Uterus (tissue), 4 donors: Measurements from ENCODE around the gene DLG4. TPM values are rescaled to one million over a fixed set of nuclear protein-coding genes. Genes with fewer than 3 reads are reported as not detected.

Experiments used
- DNase-seq, 2 donors: peaks; one replicate each; pipeline ENCODE4 v3.0.0-alpha.2; 2019 to 2020
- H3K27ac ChIP-seq, 2 donors: fragments of 200-600 bp; sonication (generic); 1 replicate in 1 of 2; 2 replicates in 1 of 2; pipeline ENCODE4 v1.5.1; 2016 to 2018
- H3K27me3 ChIP-seq, 2 donors: fragments of 200-600 bp; sonication (generic); one replicate each; pipeline ENCODE4 v1.5.1; 2018 to 2019; ENCODE audit warnings: control low read depth in 1 of 2
- H3K36me3 ChIP-seq, 2 donors: fragments of 200-600 bp; sonication (generic); one replicate each; pipeline ENCODE4 v1.5.1; 2019; ENCODE audit warnings: control low read depth in 1 of 2
- H3K4me1 ChIP-seq, 2 donors: fragments of 200-600 bp; sonication (generic); one replicate each; pipeline ENCODE4 v1.5.1; 2018 to 2019; ENCODE audit warnings: control low read depth in 1 of 2
- H3K4me3 ChIP-seq, 2 donors: fragments of 200-600 bp; sonication (generic); 1 replicate in 1 of 2; 2 replicates in 1 of 2; pipeline ENCODE4 v1.5.1; 2018 to 2019; ENCODE audit warnings: mild to moderate bottlenecking in 1 of 2
- H3K9me3 ChIP-seq, 2 donors: fragments of 200-600 bp; sonication (generic); one replicate each; pipeline ENCODE4 v1.5.1; 2019; ENCODE audit warnings: control low read depth in 1 of 2
- POLR2A ChIP-seq, 2 donors: fragments of 450-650 bp; IDR thresholded peaks; one replicate each; pipeline ENCODE4 v1.6.1; 2016; ENCODE audit warnings: antibody characterized with exemption in 2 of 2, mild to moderate bottlenecking in 1 of 2, moderate library complexity in 1 of 2
- intact Hi-C: fragments of 100-400 bp; cut with DNase I; formaldehyde crosslinking; loops from one replicate; pipeline ENCODE4 v1.15.1; 2023; ENCODE audit warnings: low total_unique reads
- total RNA-seq, 4 donors: library from RNA; depleted of rRNA in 3 of 4; stranded (reverse); fragments of >200 nt in 3 of 4; gene quantifications; one replicate each; pipeline versions ENCODE4 v1.1.0 to v1.2.4, GENCODE V29; 2014 to 2023
- TF ChIP-seq, protein P1 (sequence below), 4 experiments: fragments of 200-600 bp in 2 of 4; fragments of 450-650 bp in 2 of 4; sonication (generic) in 2 of 4; IDR thresholded peaks; one replicate each; pipeline ENCODE4 v1.5.1; 2016 to 2019; ENCODE audit warnings: antibody characterized with exemption in 4 of 4, mild to moderate bottlenecking in 2 of 4, moderate library complexity in 1 of 4
- donor health status: DM: yes; HTN: yes; CAD: no.

DLG4 gene
- total RNA-seq, 4 donors from 2014 or later = 22.8 to 64.0 (median 48.4) TPM

- intact Hi-C loops = no loop called here
- Histone ChIP-seq H3K27ac (peak within 1 kb of the TSS; percentile 97 to 98), H3K36me3 (no peaks in the 10 kb centered on the region), H3K4me1 (peaks cover 0 to 21% of the 10 kb centered on the region in 2 donors), H3K4me3 (peak within 1 kb of the TSS; percentile 68 to 73), H3K9me3 (no peaks in the 10 kb centered on the region), H3K27me3 (no peaks in the 10 kb centered on the region)
- TF ChIP-seq POLR2A (IDR thresholded peaks at IDR 0.05) = peak; percentile 44 to 65
- TF ChIP-seq, protein P1, sequence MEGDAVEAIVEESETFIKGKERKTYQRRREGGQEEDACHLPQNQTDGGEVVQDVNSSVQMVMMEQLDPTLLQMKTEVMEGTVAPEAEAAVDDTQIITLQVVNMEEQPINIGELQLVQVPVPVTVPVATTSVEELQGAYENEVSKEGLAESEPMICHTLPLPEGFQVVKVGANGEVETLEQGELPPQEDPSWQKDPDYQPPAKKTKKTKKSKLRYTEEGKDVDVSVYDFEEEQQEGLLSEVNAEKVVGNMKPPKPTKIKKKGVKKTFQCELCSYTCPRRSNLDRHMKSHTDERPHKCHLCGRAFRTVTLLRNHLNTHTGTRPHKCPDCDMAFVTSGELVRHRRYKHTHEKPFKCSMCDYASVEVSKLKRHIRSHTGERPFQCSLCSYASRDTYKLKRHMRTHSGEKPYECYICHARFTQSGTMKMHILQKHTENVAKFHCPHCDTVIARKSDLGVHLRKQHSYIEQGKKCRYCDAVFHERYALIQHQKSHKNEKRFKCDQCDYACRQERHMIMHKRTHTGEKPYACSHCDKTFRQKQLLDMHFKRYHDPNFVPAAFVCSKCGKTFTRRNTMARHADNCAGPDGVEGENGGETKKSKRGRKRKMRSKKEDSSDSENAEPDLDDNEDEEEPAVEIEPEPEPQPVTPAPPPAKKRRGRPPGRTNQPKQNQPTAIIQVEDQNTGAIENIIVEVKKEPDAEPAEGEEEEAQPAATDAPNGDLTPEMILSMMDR (IDR thresholded peaks at IDR 0.05) = peak; percentile 34 to 41 (median 37)
- DNase-seq = peak; percentile 94 to 95
Measured at GRCh38 chr17:7252176-7253043, 32.8 kb upstream of the DLG4 start, which contains the start of gene ELP5. ELP5 (plus strand) TSS chr17:7252215; CDS start chr17:7252551, 336 bp downstream.

DNA sequence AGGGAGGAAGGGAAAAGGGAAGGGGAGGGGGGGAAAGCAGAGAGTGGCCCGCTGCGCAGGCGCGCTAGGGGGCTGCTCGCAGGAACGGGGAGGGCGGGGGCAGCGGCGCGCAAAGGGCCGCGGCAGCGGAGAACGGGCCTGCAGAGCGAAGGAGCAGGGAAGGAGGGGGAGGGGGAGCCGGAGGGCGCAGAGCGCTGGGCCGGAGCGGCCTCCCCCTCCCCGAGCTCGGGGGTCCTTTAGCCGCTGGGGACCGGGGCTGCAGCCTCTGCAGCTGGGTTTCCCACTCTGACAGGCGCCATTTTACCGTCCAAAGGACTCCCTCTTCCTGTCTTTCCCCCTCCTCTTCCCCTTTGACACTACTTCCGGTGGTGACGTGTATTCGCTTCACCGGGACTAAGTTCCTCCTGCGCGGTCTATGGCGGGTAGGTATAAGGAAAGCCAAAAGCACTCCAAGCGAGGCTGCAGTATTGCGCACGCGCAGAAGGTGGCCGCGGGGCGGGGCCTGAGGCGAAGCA, 32.1 kb upstream of the DLG4 start, which contains the start of gene CTDNEP1:
TSS of gene CTDNEP1 (minus strand) at position 74 of the 515 bp plus-strand sequence. CDS start 438 bp downstream, outside the sequence.
- TF ChIP-seq POLR2A (IDR thresholded peaks at IDR 0.05) = peak in 1 of 2 donors; percentile 43
- TF ChIP-seq, protein P1 (IDR thresholded peaks at IDR 0.05) = no peak
- Histone ChIP-seq H3K27me3 (no peaks in the 10 kb centered on the region), H3K4me1 (peaks cover 0 to 21% of the 10 kb centered on the region in 2 donors), H3K9me3 (no peaks in the 10 kb centered on the region), H3K27ac (peak within 1 kb of the TSS; percentile 97 to 98), H3K4me3 (peak within 1 kb of the TSS; percentile 68 to 73), H3K36me3 (no peaks in the 10 kb centered on the region)
- intact Hi-C loops = no loop called here
- DNase-seq = peak; percentile 97 to 99

DNA sequence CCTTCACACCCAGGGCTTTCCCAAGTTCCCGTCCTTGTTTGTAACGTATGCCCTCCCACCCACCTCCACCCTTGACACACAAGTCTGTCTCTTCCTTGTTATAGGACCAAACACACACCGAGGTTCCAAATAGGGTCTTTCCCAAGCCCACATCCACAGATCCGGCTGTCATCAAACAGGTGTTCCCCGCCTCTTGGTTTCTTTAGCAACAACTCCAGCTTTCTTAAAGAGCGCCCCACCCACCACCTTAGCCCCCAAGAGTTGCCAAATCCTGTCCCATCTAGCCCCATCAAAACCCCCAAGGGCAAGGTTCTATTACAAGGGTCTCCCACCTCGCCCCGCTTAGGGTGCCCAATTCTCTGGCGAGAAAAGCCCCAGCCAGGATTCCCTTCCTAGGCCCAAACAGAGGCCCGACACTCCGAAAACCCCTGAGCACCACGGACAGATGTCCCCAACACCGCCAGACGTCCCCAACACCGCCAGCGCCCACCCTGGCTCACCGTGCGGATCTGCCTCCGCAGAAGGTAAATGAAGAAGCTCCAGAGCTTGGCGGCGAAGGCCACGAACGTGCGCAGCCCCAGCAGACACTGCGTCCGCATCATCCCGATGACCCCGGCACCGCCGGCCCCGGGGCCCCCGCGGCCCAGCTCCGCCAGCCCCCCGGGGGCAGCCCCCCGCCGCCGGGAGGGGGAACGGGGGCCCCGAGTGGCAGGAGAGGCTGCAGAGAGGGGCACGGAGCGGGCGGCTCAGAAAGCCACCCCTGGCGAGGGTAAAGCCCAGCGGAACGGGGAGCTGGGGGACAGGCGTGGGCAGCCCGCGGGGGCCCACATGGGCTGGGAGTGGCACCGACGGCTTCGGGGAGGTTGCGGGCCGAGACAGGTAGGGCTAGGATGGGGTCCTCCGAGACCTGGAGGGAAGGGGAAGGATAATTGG, 31.3 kb upstream of the DLG4 start:
- intact Hi-C loops = no loop called here

GRCh38 chr17:7249830-7250229, 30.2 kb upstream of the DLG4 start:
- no peak for DNase-seq
- Histone ChIP-seq H3K27me3 (no peaks in the 10 kb centered on the region), H3K27ac (no peak overlapping the region), H3K9me3 (no peaks in the 10 kb centered on the region), H3K36me3 (no peaks in the 10 kb centered on the region), H3K4me1 (peaks cover 0 to 21% of the 10 kb centered on the region in 2 donors), H3K4me3 (peak overlapping the region in 1 of 2 donors; percentile 73)
- intact Hi-C loops = no loop called here
- no peak for TF ChIP-seq POLR2A (IDR thresholded peaks at IDR 0.05)
- TF ChIP-seq, protein P1 (IDR thresholded peaks at IDR 0.05) = no peak

More for the DNA sequence above, 31.3 kb upstream of the DLG4 start:
- no peaks in the 10 kb centered on the region for H3K27me3 ChIP-seq
- peak overlapping the region; percentile 68 to 73 for H3K4me3 ChIP-seq
- no peaks in the 10 kb centered on the region for H3K9me3 ChIP-seq
- TF ChIP-seq, protein P1 (IDR thresholded peaks at IDR 0.05) = no peak
- TF ChIP-seq POLR2A (IDR thresholded peaks at IDR 0.05) = no peak
- no peak for DNase-seq
- peaks cover 0 to 21% of the 10 kb centered on the region in 2 donors for H3K4me1 ChIP-seq
- peak overlapping the region; percentile 97 to 98 for H3K27ac ChIP-seq
- H3K36me3 ChIP-seq = no peaks in the 10 kb centered on the region
